HEK293T (cell line): ENCODE results near the gene TPBG.
"Not testable (repeated sequence)": the region's sequence is repeated elsewhere in the genome, so short reads cannot be mapped to it uniquely, and the experiment has no call there.

Experiments used
- CTCF ChIA-PET: fragments of 350-600 bp; formaldehyde crosslinking; extraction: SDS; loops from one replicate; lab custom pipeline; 2021; ENCODE audit warnings: antibody characterized with exemption, inconsistent platforms; lab: Yijun Ruan, JAX
- POLR2A ChIA-PET: fragments of 350-600 bp; formaldehyde crosslinking; extraction: SDS; loops from one replicate; lab custom pipeline; 2020; ENCODE audit warnings: antibody characterized with exemption, inconsistent platforms; lab: Yijun Ruan, JAX
- DNase-seq: peaks from one replicate; pipeline ENCODE4 v3.0.0; 2012; ENCODE audit warnings: mixed read lengths; ENCODE audit errors: extremely low spot score
- ARNT ChIP-seq: fragments of 450-650 bp; IDR thresholded peaks from 2 replicates; pipeline ENCODE4 v1.6.1; 2017; ENCODE audit warnings: mild to moderate bottlenecking
- BHLHE40 ChIP-seq: fragments of 450-650 bp; IDR thresholded peaks from 2 replicates; pipeline ENCODE4 v1.6.1; 2016; ENCODE audit warnings: mild to moderate bottlenecking, moderate library complexity, borderline replicate concordance
- CTBP1 ChIP-seq: fragments of 450-650 bp; IDR thresholded peaks from 2 replicates; pipeline ENCODE4 v1.6.1; 2016; ENCODE audit warnings: borderline replicate concordance
- ELF4 ChIP-seq: fragments of 450-650 bp; IDR thresholded peaks from 2 replicates; pipeline ENCODE4 v1.6.1; 2017; ENCODE audit warnings: antibody characterized with exemption
- FOXA1 ChIP-seq: fragments of 450-650 bp; IDR thresholded peaks from 2 replicates; pipeline ENCODE4 v1.6.1; 2016; ENCODE audit warnings: mild to moderate bottlenecking
- FOXK2 ChIP-seq: fragments of 450-650 bp; IDR thresholded peaks from 2 replicates; pipeline ENCODE4 v1.6.1; 2016; ENCODE audit warnings: mild to moderate bottlenecking
- FOXM1 ChIP-seq: fragments of 450-650 bp; IDR thresholded peaks from 2 replicates; pipeline ENCODE4 v1.6.1; 2017; ENCODE audit warnings: mild to moderate bottlenecking, borderline replicate concordance
- HDGF ChIP-seq: fragments of 450-650 bp; IDR thresholded peaks from 2 replicates; pipeline ENCODE4 v1.6.1; 2017; ENCODE audit warnings: antibody characterized with exemption, borderline replicate concordance
- L3MBTL2 ChIP-seq: fragments of 450-650 bp; conservative IDR thresholded peaks from 2 replicates; pipeline ENCODE4 v1.6.1; 2016; ENCODE audit warnings: mild to moderate bottlenecking
- LEF1 ChIP-seq: fragments of 450-650 bp; IDR thresholded peaks from 2 replicates; pipeline ENCODE4 v1.6.1; 2017; ENCODE audit warnings: mild to moderate bottlenecking, borderline replicate concordance
- NFRKB ChIP-seq: fragments of 450-650 bp; IDR thresholded peaks from 2 replicates; pipeline ENCODE4 v1.6.1; 2016; ENCODE audit warnings: mild to moderate bottlenecking, moderate library complexity
- PKNOX1 ChIP-seq: fragments of 450-650 bp; IDR thresholded peaks from 2 replicates; pipeline ENCODE4 v1.6.1; 2016
- SP1 ChIP-seq: fragments of 450-650 bp; IDR thresholded peaks from 2 replicates; pipeline ENCODE4 v1.6.1; 2017
- SUZ12 ChIP-seq: fragments of 450-650 bp; IDR thresholded peaks from 2 replicates; pipeline ENCODE4 v1.6.1; 2016; ENCODE audit warnings: mild to moderate bottlenecking
- TARDBP ChIP-seq: fragments of 450-650 bp; IDR thresholded peaks from 2 replicates; pipeline ENCODE4 v1.6.1; 2016
- ZNF384 ChIP-seq: fragments of 450-650 bp; IDR thresholded peaks from 2 replicates; pipeline ENCODE4 v1.6.1; 2016

TPBG gene

DNA sequence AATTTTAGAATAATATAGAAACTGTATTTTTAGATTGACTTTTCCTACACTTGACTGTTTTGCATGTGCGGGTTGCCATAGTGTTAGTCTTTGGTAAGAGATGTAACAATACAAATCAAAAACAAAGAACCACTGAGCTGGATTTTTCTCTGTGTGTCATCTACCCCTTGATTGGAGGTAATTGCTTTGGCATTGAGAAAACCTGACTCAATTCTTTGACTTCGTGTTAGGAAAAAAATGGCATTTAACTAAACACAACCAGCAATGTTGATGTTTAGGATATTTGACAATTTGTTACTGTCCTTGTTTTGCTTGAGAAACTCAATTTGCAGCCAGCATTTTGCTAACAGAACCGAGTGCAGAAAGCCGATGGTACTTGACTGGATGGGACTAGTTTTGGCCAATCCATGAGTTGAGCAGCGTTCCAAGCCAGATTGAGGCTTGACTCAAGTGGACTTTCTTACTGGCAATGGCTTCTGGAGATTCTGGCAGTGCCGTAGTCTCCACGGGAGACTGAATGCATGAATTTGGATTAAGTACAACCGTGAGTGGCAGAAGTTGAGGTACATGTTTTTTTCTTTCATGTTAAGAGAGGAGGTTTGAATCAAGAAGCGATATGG lies 17.1 kb downstream of the TPBG start:
- DNase-seq, result no peak
- no peak for TF ChIP-seq NFRKB
- TF ChIP-seq L3MBTL2, result no peak
- no peak for TF ChIP-seq CTBP1
- TF ChIP-seq ELF4, result no peak
- TF ChIP-seq TARDBP, result no peak
- TF ChIP-seq ARNT, result no peak
- TF ChIP-seq LEF1, result no peak
- TF ChIP-seq FOXM1, result no peak
- TF ChIP-seq PKNOX1, result no peak
- TF ChIP-seq ZNF384, result no peak
- TF ChIP-seq FOXA1, result no peak
- TF ChIP-seq HDGF, result no peak
- ChIA-PET POLR2A (no interaction called here), CTCF (no interaction called here)

DNA sequence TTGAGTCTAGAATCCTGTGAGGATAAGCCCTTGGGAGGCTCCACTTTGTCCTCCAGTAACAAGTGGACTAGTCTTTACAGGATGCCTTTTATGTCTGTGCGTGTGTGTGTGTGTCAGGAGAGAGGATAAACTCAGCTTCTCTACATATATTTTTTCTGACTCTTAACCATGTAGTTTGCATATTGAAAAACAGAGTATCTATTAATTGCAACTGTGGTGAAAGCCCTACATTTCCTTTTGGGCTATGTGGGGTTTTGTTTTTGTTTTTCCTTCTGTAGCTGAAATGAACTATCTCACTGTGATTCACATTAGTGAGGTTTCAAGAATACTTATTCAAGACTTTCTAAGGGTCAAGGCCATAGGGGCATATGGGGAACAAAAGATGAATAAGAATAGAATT lies 17.7 kb downstream of the TPBG start:
- no peak for DNase-seq
- ChIA-PET POLR2A (no interaction called here), CTCF (no interaction called here)
- no peak for TF ChIP-seq ZNF384
- no peak for TF ChIP-seq PKNOX1
- TF ChIP-seq FOXK2, result no peak
- no peak for TF ChIP-seq SP1
- no peak for TF ChIP-seq CTBP1
- TF ChIP-seq FOXA1, result no peak
- TF ChIP-seq LEF1, result no peak
- no peak for TF ChIP-seq NFRKB
- TF ChIP-seq ELF4, result no peak
- no peak for TF ChIP-seq FOXM1
- no peak for TF ChIP-seq L3MBTL2
- TF ChIP-seq SUZ12, result no peak
- TF ChIP-seq TARDBP, result no peak
- no peak for TF ChIP-seq BHLHE40
- no peak for TF ChIP-seq ARNT
- no peak for TF ChIP-seq HDGF

- CTCF ChIA-PET, result no interaction called here
- POLR2A ChIA-PET, result no interaction called here
- TF ChIP-seq BHLHE40, result no peak
- no peak for TF ChIP-seq TARDBP
- no peak for TF ChIP-seq NFRKB
- TF ChIP-seq ARNT, result no peak
- no peak for TF ChIP-seq PKNOX1
- no peak for TF ChIP-seq FOXK2
- TF ChIP-seq HDGF, result no peak
- no peak for TF ChIP-seq LEF1
- no peak for TF ChIP-seq ELF4
- no peak for TF ChIP-seq SP1
- no peak for TF ChIP-seq FOXM1
- no peak for TF ChIP-seq L3MBTL2
- TF ChIP-seq ZNF384, result no peak
- TF ChIP-seq SUZ12, result no peak
- no peak for DNase-seq
Observed at GRCh38 chr6:82385102-82385501, 21.5 kb downstream of the TPBG start.

- DNase-seq, result no peak
- POLR2A ChIA-PET, result no interaction called here
- CTCF ChIA-PET, result no interaction called here
- no peak for TF ChIP-seq ELF4
- TF ChIP-seq FOXA1, result no peak
- no peak for TF ChIP-seq LEF1
- no peak for TF ChIP-seq HDGF
- no peak for TF ChIP-seq BHLHE40
- no peak for TF ChIP-seq ZNF384
- TF ChIP-seq FOXK2, result no peak
Observed at GRCh38 chr6:82385546-82385945, 21.9 kb downstream of the TPBG start.

GRCh38 chr6:82385961-82386360 lies 22.3 kb downstream of the TPBG start:
- TF ChIP-seq SP1 (no peak), FOXM1 (no peak), SUZ12 (no peak), CTBP1 (no peak), BHLHE40 (no peak), FOXK2 (no peak), ELF4 (no peak), PKNOX1 (no peak), LEF1 (no peak), NFRKB (no peak), ZNF384 (no peak), FOXA1 (no peak), L3MBTL2 (no peak)
- ChIA-PET POLR2A (no interaction called here), CTCF (no interaction called here)
- no peak for DNase-seq

DNA sequence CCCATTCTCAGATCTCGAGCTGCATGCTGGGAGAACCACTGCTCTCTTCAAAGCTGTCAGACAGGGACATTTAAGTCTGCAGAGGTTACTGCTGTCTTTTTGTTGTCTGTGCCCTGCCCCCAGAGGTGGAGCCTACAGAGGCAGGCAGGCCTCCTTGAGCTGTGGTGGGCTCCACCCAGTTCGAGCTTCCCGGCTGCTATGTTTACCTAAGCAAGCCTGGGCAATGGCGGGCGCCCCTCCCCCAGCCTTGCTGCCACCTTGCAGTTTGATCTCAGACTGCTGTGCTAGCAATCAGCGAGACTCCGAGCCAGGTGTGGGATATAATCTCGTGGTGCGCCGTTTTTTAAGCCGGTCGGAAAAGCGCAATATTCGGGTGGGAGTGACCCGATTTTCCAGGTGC lies 31.2 kb downstream of the TPBG start:
- CTCF ChIA-PET, DNase-seq, POLR2A ChIA-PET: not testable (repeated sequence)
